Mucosa of rectum (tissue), 2 donors: ENCODE measurements around the gene ARHGDIB.

Experiments
- H3K27ac ChIP-seq, 2 donors: one replicate each; pipeline ENCODE4 v1.7.0; 2013; ENCODE audit warnings: inconsistent platforms in 2 of 2, low read depth in 2 of 2, low read length in 2 of 2
- H3K27me3 ChIP-seq, 2 donors: one replicate each; pipeline ENCODE4 v1.7.0; 2013; ENCODE audit warnings: low read length in 2 of 2; ENCODE audit not compliant: control insufficient read depth in 2 of 2, insufficient read depth in 2 of 2
- H3K36me3 ChIP-seq, 2 donors: one replicate each; pipeline ENCODE4 v1.7.0; 2013; ENCODE audit warnings: low read length in 2 of 2; ENCODE audit not compliant: control insufficient read depth in 2 of 2, insufficient read depth in 2 of 2
- H3K4me1 ChIP-seq, 2 donors: one replicate each; pipeline ENCODE4 v1.7.0; 2013; ENCODE audit warnings: low read length in 2 of 2, mild to moderate bottlenecking in 1 of 2; ENCODE audit not compliant: control insufficient read depth in 2 of 2, insufficient read depth in 2 of 2
- H3K4me3 ChIP-seq, 2 donors: one replicate each; pipeline ENCODE4 v1.7.0; 2013; ENCODE audit warnings: low read length in 2 of 2
- H3K9ac ChIP-seq, 2 donors: one replicate each; pipeline ENCODE4 v1.7.0; 2013; ENCODE audit warnings: low read length in 2 of 2, low read depth in 1 of 2, mild to moderate bottlenecking in 1 of 2
- H3K9me3 ChIP-seq, 2 donors: one replicate each; pipeline ENCODE4 v1.7.0; 2013; ENCODE audit warnings: low read length in 2 of 2; ENCODE audit not compliant: control insufficient read depth in 2 of 2
- donor health status: healthy.
- donor health status: Normal muscosa, but diverticular disease.

Gene ARHGDIB

GRCh38 chr12:14984036-14984435 is 22.6 kb upstream of the ARHGDIB start:
- H3K27ac ChIP-seq, result no peak overlapping the region

GRCh38 chr12:14982991-14983390 is 21.6 kb upstream of the ARHGDIB start:
- H3K27ac ChIP-seq, result no peak overlapping the region

More at GRCh38 chr12:14984036-14984435, 22.6 kb upstream of the ARHGDIB start:
- Histone ChIP-seq H3K9me3 (no peaks in the 10 kb centered on the region), H3K4me3 (no peak overlapping the region), H3K9ac (no peak overlapping the region), H3K36me3 (no peaks in the 10 kb centered on the region), H3K27me3 (no peaks in the 10 kb centered on the region), H3K4me1 (no peaks in the 10 kb centered on the region)

GRCh38 chr12:14982562-14982961 is 21.2 kb upstream of the ARHGDIB start:
- no peaks in the 10 kb centered on the region for H3K36me3 ChIP-seq
- H3K9ac ChIP-seq, result no peak overlapping the region
- no peaks in the 10 kb centered on the region for H3K9me3 ChIP-seq
- no peaks in the 10 kb centered on the region for H3K4me1 ChIP-seq
- H3K4me3 ChIP-seq, result no peak overlapping the region
- H3K27me3 ChIP-seq, result no peaks in the 10 kb centered on the region
- H3K27ac ChIP-seq, result no peak overlapping the region

More at GRCh38 chr12:14982991-14983390, 21.6 kb upstream of the ARHGDIB start:
- no peak overlapping the region for H3K4me3 ChIP-seq
- H3K36me3 ChIP-seq, result no peaks in the 10 kb centered on the region
- H3K9ac ChIP-seq, result no peak overlapping the region
- no peaks in the 10 kb centered on the region for H3K9me3 ChIP-seq
- no peaks in the 10 kb centered on the region for H3K4me1 ChIP-seq
- no peaks in the 10 kb centered on the region for H3K27me3 ChIP-seq

- Histone ChIP-seq H3K27me3 (no peaks in the 10 kb centered on the region), H3K4me1 (no peaks in the 10 kb centered on the region), H3K4me3 (no peak overlapping the region)
Measured at GRCh38 chr12:14981049-14981448, 19.6 kb upstream of the ARHGDIB start.

GRCh38 chr12:14979468-14979867 is 18.1 kb upstream of the ARHGDIB start:
- H3K9me3 ChIP-seq, result no peaks in the 10 kb centered on the region
- H3K27me3 ChIP-seq, result no peaks in the 10 kb centered on the region
- H3K36me3 ChIP-seq, result no peaks in the 10 kb centered on the region
- no peaks in the 10 kb centered on the region for H3K4me1 ChIP-seq
- H3K4me3 ChIP-seq, result no peak overlapping the region
- H3K9ac ChIP-seq, result no peak overlapping the region
- no peak overlapping the region for H3K27ac ChIP-seq

More at GRCh38 chr12:14981049-14981448, 19.6 kb upstream of the ARHGDIB start:
- Histone ChIP-seq H3K9me3 (no peaks in the 10 kb centered on the region), H3K36me3 (no peaks in the 10 kb centered on the region), H3K27ac (no peak overlapping the region), H3K9ac (no peak overlapping the region)

GRCh38 chr12:14976658-14977057 is 15.3 kb upstream of the ARHGDIB start:
- Histone ChIP-seq H3K27ac (no peak overlapping the region), H3K27me3 (no peaks in the 10 kb centered on the region), H3K9ac (no peak overlapping the region), H3K9me3 (no peaks in the 10 kb centered on the region), H3K4me3 (no peak overlapping the region), H3K36me3 (no peaks in the 10 kb centered on the region), H3K4me1 (no peaks in the 10 kb centered on the region)

GRCh38 chr12:14975457-14975856 is 14.1 kb upstream of the ARHGDIB start:
- no peaks in the 10 kb centered on the region for H3K36me3 ChIP-seq
- no peak overlapping the region for H3K27ac ChIP-seq
- H3K4me3 ChIP-seq, result no peak overlapping the region

DNA sequence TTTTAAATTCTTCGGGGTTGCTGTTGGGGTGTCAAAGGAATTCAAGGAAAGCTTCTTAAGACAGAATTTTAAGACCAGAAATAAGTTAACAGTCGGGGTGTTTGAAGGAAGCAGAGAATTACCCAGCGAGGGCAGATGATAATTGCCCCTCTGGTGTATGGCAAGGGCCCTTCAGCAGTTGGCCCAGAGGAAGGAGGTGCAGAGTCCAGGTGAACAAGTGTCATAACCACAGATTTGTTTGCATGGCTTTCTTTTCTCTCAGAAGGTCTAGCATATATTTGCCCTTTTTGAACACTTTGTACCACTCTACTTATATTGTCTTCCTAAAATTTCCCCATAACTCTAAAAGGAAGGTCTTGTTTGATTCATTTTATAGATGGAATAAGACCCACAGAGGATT is 13.2 kb upstream of the ARHGDIB start:
- no peaks in the 10 kb centered on the region for H3K9me3 ChIP-seq
- H3K27me3 ChIP-seq, result no peaks in the 10 kb centered on the region
- H3K4me1 ChIP-seq, result no peaks in the 10 kb centered on the region
- H3K36me3 ChIP-seq, result no peaks in the 10 kb centered on the region
- no peak overlapping the region for H3K27ac ChIP-seq
- no peak overlapping the region for H3K9ac ChIP-seq
- no peak overlapping the region for H3K4me3 ChIP-seq

More at GRCh38 chr12:14975457-14975856, 14.1 kb upstream of the ARHGDIB start:
- Histone ChIP-seq H3K9ac (no peak overlapping the region), H3K27me3 (no peaks in the 10 kb centered on the region), H3K9me3 (no peaks in the 10 kb centered on the region), H3K4me1 (no peaks in the 10 kb centered on the region)

DNA sequence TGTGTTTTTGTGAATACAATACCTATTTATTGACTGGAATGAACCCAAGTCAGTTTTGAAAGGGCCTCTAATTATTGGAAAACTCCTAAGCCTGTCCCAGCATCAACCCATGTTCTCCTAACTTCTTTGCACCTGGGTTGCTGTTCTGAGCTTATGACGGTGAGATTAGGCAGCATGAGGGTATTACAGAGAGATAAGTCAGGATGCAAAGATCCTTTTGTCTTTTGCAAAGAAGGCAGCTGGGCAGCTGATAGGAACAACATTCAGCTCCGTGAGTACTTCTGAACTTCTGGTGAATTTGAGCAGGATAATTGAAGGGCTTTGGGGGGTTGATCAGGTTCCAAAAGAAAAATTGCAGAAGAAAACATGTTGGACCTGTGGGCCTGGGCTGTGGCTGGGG is 11.4 kb upstream of the ARHGDIB start, which contains the start of gene PDE6H:
PDE6H (plus strand) TSS at position 227 of the 400 bp plus-strand sequence. CDS start 4,971 bp downstream, outside the sequence.
- Histone ChIP-seq H3K9me3 (no peaks in the 10 kb centered on the region), H3K4me1 (no peaks in the 10 kb centered on the region), H3K36me3 (no peaks in the 10 kb centered on the region), H3K4me3 (no peak within 1 kb of the TSS), H3K27me3 (no peaks in the 10 kb centered on the region), H3K9ac (no peak within 1 kb of the TSS), H3K27ac (no peak within 1 kb of the TSS)

GRCh38 chr12:14970473-14970872 is 9.1 kb upstream of the ARHGDIB start:
- Histone ChIP-seq H3K9ac (no peak overlapping the region), H3K36me3 (no peaks in the 10 kb centered on the region), H3K4me3 (no peak overlapping the region), H3K4me1 (no peaks in the 10 kb centered on the region), H3K9me3 (no peaks in the 10 kb centered on the region), H3K27me3 (no peaks in the 10 kb centered on the region), H3K27ac (no peak overlapping the region)

GRCh38 chr12:14968478-14968877 is 7.1 kb upstream of the ARHGDIB start:
- Histone ChIP-seq H3K9me3 (no peaks in the 10 kb centered on the region), H3K36me3 (no peaks in the 10 kb centered on the region), H3K27me3 (no peaks in the 10 kb centered on the region), H3K4me3 (no peak overlapping the region), H3K9ac (no peak overlapping the region), H3K4me1 (no peaks in the 10 kb centered on the region), H3K27ac (no peak overlapping the region)
